B cell (primary cell): ENCODE results near the gene IRAK2. TPM values are rescaled to one million over a fixed set of nuclear protein-coding genes. Genes with fewer than 3 reads are reported as not detected.

Experiments used
- ATAC-seq: fragments of 200-7000 bp; cut with Tn5 transposase; one replicate; pipeline ENCODE4 v1.10.0; 2021; ENCODE audit warnings: low read depth, mild to moderate bottlenecking, moderate number of reproducible peaks, moderate library complexity
- CTCF ChIA-PET: fragments of 350-600 bp; sonication (Branson Sonifier 250); formaldehyde crosslinking; loops from one replicate; lab custom pipeline; 2021; ENCODE audit warnings: antibody characterized with exemption, inconsistent platforms; lab: Charles Lee
- POLR2A ChIA-PET: fragments of 350-600 bp; sonication (Branson Sonifier 250); formaldehyde crosslinking; loops from one replicate; lab custom pipeline; 2021; ENCODE audit warnings: antibody characterized with exemption; lab: Charles Lee
- DNase-seq: peaks from one replicate; pipeline ENCODE4 v3.0.0; 2013
- H2AFZ ChIP-seq: 2 replicates; pipeline ENCODE4 v1.6.1; 2012; ENCODE audit warnings: mild to moderate bottlenecking, low read depth, low read length; ENCODE audit not compliant: insufficient read depth, poor library complexity, severe bottlenecking
- H3K27ac ChIP-seq, 2 donors: 1 replicate in 1 of 2; 2 replicates in 1 of 2; pipeline ENCODE4 v1.5.1; 2012 to 2013; ENCODE audit warnings: low read length in 2 of 2, mild to moderate bottlenecking in 2 of 2, moderate library complexity in 1 of 2
- H3K27me3 ChIP-seq, 4 experiments: fragments of 200-600 bp in 1 of 4; sonication (generic) in 1 of 4; replicated peaks in 1 of 4; 1 replicate in 2 of 4; 2 replicates in 2 of 4; pipeline versions ENCODE4 v1.6.1 to v1.7.0; 2013 to 2016; ENCODE audit warnings: low read length in 3 of 4, mild to moderate bottlenecking in 2 of 4, mixed read lengths in 1 of 4, moderate library complexity in 1 of 4; ENCODE audit not compliant: insufficient read depth in 4 of 4, control insufficient read depth in 3 of 4; ENCODE audit errors: control extremely low read depth in 1 of 4
- H3K36me3 ChIP-seq, 2 experiments: replicated peaks in 1 of 2; 1 replicate in 1 of 2; 2 replicates in 1 of 2; pipeline versions ENCODE4 v1.6.1 to v1.7.1; 2013; ENCODE audit warnings: low read length in 1 of 2; ENCODE audit not compliant: insufficient read depth in 2 of 2, control insufficient read depth in 1 of 2; ENCODE audit errors: control extremely low read depth in 1 of 2, extremely low read depth in 1 of 2
- H3K4me1 ChIP-seq, 2 donors: fragments of 200-600 bp in 1 of 2; sonication (generic) in 1 of 2; 1 replicate in 1 of 2; 2 replicates in 1 of 2; pipeline versions ENCODE4 v1.5.1 to v1.6.1; 2013 to 2017; ENCODE audit warnings: low read length in 2 of 2; ENCODE audit not compliant: control insufficient read depth in 2 of 2, insufficient read depth in 2 of 2
- H3K4me2 ChIP-seq: replicated peaks from 2 replicates; pipeline ENCODE3; 2012; ENCODE audit warnings: mild to moderate bottlenecking, low read depth, low read length; ENCODE audit not compliant: poor library complexity, severe bottlenecking
- H3K4me3 ChIP-seq, 5 experiments: fragments of 200-600 bp in 1 of 5; sonication (generic) in 1 of 5; 1 replicate in 3 of 5; 2 replicates in 2 of 5; pipeline versions ENCODE4 v1.5.1 to v1.7.0; 2011 to 2016; ENCODE audit warnings: low read length in 4 of 5, mild to moderate bottlenecking in 4 of 5, low read depth in 2 of 5, control low read depth in 1 of 5, moderate library complexity in 1 of 5; ENCODE audit not compliant: insufficient read depth in 1 of 5; ENCODE audit errors: control extremely low read depth in 1 of 5, extremely low read depth in 1 of 5
- H3K79me2 ChIP-seq: fragments of 200-600 bp; sonication (generic); one replicate; pipeline ENCODE4 v1.6.0; 2016; ENCODE audit warnings: low read length; ENCODE audit not compliant: control insufficient read depth, insufficient read depth
- H3K9ac ChIP-seq: fragments of 200-600 bp; sonication (generic); 2 replicates; pipeline ENCODE4 v1.6.1; 2017; ENCODE audit warnings: mild to moderate bottlenecking, low read length, moderate library complexity
- H3K9me3 ChIP-seq, 3 donors: one replicate each; pipeline versions ENCODE4 v1.6.1 to v1.7.1; 2013; ENCODE audit warnings: low read length in 2 of 3; ENCODE audit not compliant: control insufficient read depth in 2 of 3, insufficient read depth in 1 of 3; ENCODE audit errors: control extremely low read depth in 1 of 3
- H4K20me1 ChIP-seq: 2 replicates; pipeline ENCODE4 v1.6.0; 2012; ENCODE audit warnings: mild to moderate bottlenecking, low read length; ENCODE audit not compliant: insufficient read depth, control insufficient read depth, poor library complexity, severe bottlenecking
- H3K27ac Mint-ChIP-seq: one replicate; pipeline ENCODE4 v1.8.0; 2021; ENCODE audit warnings: mixed read lengths
- H3K27me3 Mint-ChIP-seq: one replicate; pipeline ENCODE4 v1.8.0; 2021; ENCODE audit warnings: mixed read lengths
- H3K4me1 Mint-ChIP-seq: one replicate; pipeline ENCODE4 v1.8.0; 2021; ENCODE audit warnings: mixed read lengths
- H3K4me3 Mint-ChIP-seq: one replicate; pipeline ENCODE4 v1.8.0; 2021; ENCODE audit warnings: mixed read lengths
- H3K9me3 Mint-ChIP-seq: one replicate; pipeline ENCODE4 v1.8.0; 2022; ENCODE audit warnings: mixed read lengths; ENCODE audit not compliant: insufficient read depth
- CTCF ChIP-seq: fragments of 200-600 bp; IDR thresholded peaks from one replicate; pipeline ENCODE4 v1.8.0; 2022; ENCODE audit warnings: antibody characterized with exemption, mild to moderate bottlenecking
- EZH2 ChIP-seq: IDR thresholded peaks from 2 replicates; pipeline ENCODE4 v1.6.1; 2012; ENCODE audit warnings: borderline replicate concordance, low read depth, mild to moderate bottlenecking, moderate library complexity, low read length; ENCODE audit not compliant: insufficient read depth, poor library complexity, severe bottlenecking
- whole genome bisulfite sequencing: methylation state at CpG from one replicate; pipeline ENCODE4 v1.1.5; 2013; ENCODE audit warnings: missing lambda C conversion rate; ENCODE audit not compliant: insufficient coverage; 5-methylcytosine and 5-hydroxymethylcytosine counted together
- intact Hi-C: fragments of 100-400 bp; cut with micrococcal nuclease; formaldehyde crosslinking; loops from one replicate; pipeline ENCODE4 v1.10.0; 2022
- polyA plus RNA-seq: library from polyadenylated mRNA; depleted of rRNA; stranded (reverse); fragments of >200 nt; gene quantifications from 2 replicates; pipeline ENCODE4 v1.2.3, GENCODE V29; 2012
- small RNA-seq: library from RNA; depleted of rRNA; stranded (forward); fragments of <200 nt; gene quantifications from one replicate; pipeline ENCODE3, GENCODE V24; 2012; ENCODE audit warnings: low replicate concordance, low read depth; ENCODE audit not compliant: insufficient read length
- total RNA-seq, 2 donors: library from RNA; stranded (reverse); fragments of 120-200 nt in 1 of 2; gene quantifications; 1 replicate in 1 of 2; 2 replicates in 1 of 2; pipeline versions ENCODE4 v1.2.3 to v1.2.4, GENCODE V29; 2013 to 2022

IRAK2 gene
- total and polyA plus RNA-seq, 2 donors (not counting 1 experiment from before 2014, with no cell fraction given), result 11.8 to 23.2 TPM

- Histone ChIP-seq H2AFZ (peak within 1 kb of the TSS; percentile 52), H3K27ac (peak within 1 kb of the TSS; percentile 71 to 75), H3K4me3 (peak within 1 kb of the TSS; percentile 1 to 41 (median 36)), H3K9me3 (no peaks in the 10 kb centered on the region), H3K9ac (peak within 1 kb of the TSS; percentile 51), H4K20me1 (no peaks in the 10 kb centered on the region), H3K4me1 (peaks cover 26 to 30% of the 10 kb centered on the region in 2 donors), H3K4me2 (peak within 1 kb of the TSS; percentile 72), H3K27me3 (no peaks in the 10 kb centered on the region), H3K36me3 (peaks cover 0 to 11% of the 10 kb centered on the region in 2 experiments), H3K79me2 (peaks cover 4% of the 10 kb centered on the region)
- Mint-ChIP-seq H3K9me3 (no peaks in the 10 kb centered on the region), H3K4me1 (peaks cover 38% of the 10 kb centered on the region), H3K27ac (peak within 1 kb of the TSS; percentile 89), H3K27me3 (no peaks in the 10 kb centered on the region), H3K4me3 (peak within 1 kb of the TSS; percentile 79)
- intact Hi-C loops, result loop anchor here (1.0 kb wide), 1 partner anchor 29 kb away; the partner anchor contains the start of gene SEC13
- peak; percentile 90 for DNase-seq
- ATAC-seq, result peak; percentile 91
- 0% methylated on average over 6 of the region's 12 CpGs for WGBS
- ChIA-PET CTCF (interaction anchor here (0.6 to 1.6 kb wide), 6 partner anchors 17 to 1581 kb away, joined by 3 to 5 read pairs (median 4); partner anchors contain the start of gene SEC13), POLR2A (interaction anchor here (0.9 to 1.1 kb wide), 3 partner anchors 29 to 500 kb away, joined by 3 to 4 read pairs (median 3); partner anchors contain the start of genes ARPC4 and TADA3)
- TF ChIP-seq EZH2 (no peak), CTCF (no peak)
Measured at GRCh38 chr3:10292505-10293419, 128.0 kb downstream of the IRAK2 start, which contains the start of gene GHRL. GHRL (minus strand) TSS chr3:10292947; CDS start chr3:10290180, 2,767 bp downstream.

Small RNA genes lying within 50 kb of the gene (small RNA-seq; reads per million reads assigned to genes)
- gene RF02126, result not detected

Other genes with a start within 250 kb of the IRAK2 start
- 0.24 and 0.25 TPM in 2 replicates for gene IL17RC, start 247.8 kb upstream of the IRAK2 start, total RNA-seq
- gene IL17RC, start 247.8 kb upstream of the IRAK2 start, polyA plus RNA-seq, result 0.98 and 1.2 TPM in 2 replicates
- gene CRELD1, start 231.1 kb upstream of the IRAK2 start, total RNA-seq, result 47.4 and 47.6 TPM in 2 replicates
- 46.0 and 46.8 TPM in 2 replicates for gene CRELD1, start 231.1 kb upstream of the IRAK2 start, polyA plus RNA-seq
- 3.9 and 4.4 TPM in 2 replicates for gene PRRT3, start 212.5 kb upstream of the IRAK2 start, total RNA-seq
- 1.0 and 1.7 TPM in 2 replicates for gene PRRT3, start 212.5 kb upstream of the IRAK2 start, polyA plus RNA-seq
- gene EMC3, start 178.1 kb upstream of the IRAK2 start, total RNA-seq, result 38.0 and 38.6 TPM in 2 replicates
- 38.7 and 64.8 TPM in 2 replicates for gene EMC3, start 178.1 kb upstream of the IRAK2 start, polyA plus RNA-seq
- gene FANCD2, start 138.5 kb upstream of the IRAK2 start, total RNA-seq, result 31.7 and 35.5 TPM in 2 replicates
- gene FANCD2, start 138.5 kb upstream of the IRAK2 start, polyA plus RNA-seq, result 65.8 and 98.5 TPM in 2 replicates
- gene FANCD2OS, start 56.7 kb upstream of the IRAK2 start, total RNA-seq, result not detected in 2 replicates
- not detected in 2 replicates for gene FANCD2OS, start 56.7 kb upstream of the IRAK2 start, polyA plus RNA-seq
- 82.8 and 86.3 TPM in 2 replicates for gene BRK1, start 49.2 kb upstream of the IRAK2 start, total RNA-seq
- 37.2 and 55.0 TPM in 2 replicates for gene BRK1, start 49.2 kb upstream of the IRAK2 start, polyA plus RNA-seq
- 134 and 137 TPM in 2 replicates for gene VHL, start 23.1 kb upstream of the IRAK2 start, total RNA-seq
- 31.5 and 43.6 TPM in 2 replicates for gene VHL, start 23.1 kb upstream of the IRAK2 start, polyA plus RNA-seq
- gene TATDN2, start 83.5 kb downstream of the IRAK2 start, total RNA-seq, result 62.7 and 62.9 TPM in 2 replicates
- gene TATDN2, start 83.5 kb downstream of the IRAK2 start, polyA plus RNA-seq, result 24.7 and 27.1 TPM in 2 replicates
- gene GHRL, start 128.0 kb downstream of the IRAK2 start, total RNA-seq, result 2.8 TPM in 2 replicates
- 1.5 and 3.0 TPM in 2 replicates for gene GHRL, start 128.0 kb downstream of the IRAK2 start, polyA plus RNA-seq
- 67.4 and 70.8 TPM in 2 replicates for gene SEC13, start 156.2 kb downstream of the IRAK2 start, total RNA-seq
- gene SEC13, start 156.2 kb downstream of the IRAK2 start, polyA plus RNA-seq, result 69.7 and 78.6 TPM in 2 replicates